HUES6 (cell line): Measurements from ENCODE around the gene KLC4.
"Not testable (repeated sequence)": the region's sequence is repeated elsewhere in the genome, so short reads cannot be mapped to it uniquely, and the experiment has no call there.

Experiments
- H3K27ac ChIP-seq: 2 replicates; pipeline ENCODE4 v1.7.0; 2013; ENCODE audit warnings: low read depth, mild to moderate bottlenecking, low read length, inconsistent platforms
- H3K27me3 ChIP-seq: 2 replicates; pipeline ENCODE4 v1.6.1; 2013; ENCODE audit warnings: low read length; ENCODE audit not compliant: control insufficient read depth, insufficient read depth
- H3K36me3 ChIP-seq: 2 replicates; pipeline ENCODE4 v1.6.1; 2013; ENCODE audit warnings: low read length; ENCODE audit not compliant: control insufficient read depth, insufficient read depth
- H3K4me1 ChIP-seq: 2 replicates; pipeline ENCODE4 v1.6.1; 2013; ENCODE audit warnings: low read length; ENCODE audit not compliant: control insufficient read depth, insufficient read depth
- H3K4me3 ChIP-seq: 2 replicates; pipeline ENCODE4 v1.5.1; 2013; ENCODE audit warnings: low read depth, low read length
- H3K9ac ChIP-seq: one replicate; pipeline ENCODE4 v1.6.1; 2013; ENCODE audit warnings: mild to moderate bottlenecking, low read length
- H3K9me3 ChIP-seq: 2 replicates; pipeline ENCODE4 v1.6.1; 2013; ENCODE audit warnings: low read depth, low read length; ENCODE audit not compliant: control insufficient read depth, insufficient read depth

Gene KLC4

GRCh38 chr6:43117466-43117865 is 58.0 kb downstream of the KLC4 start:
- H3K27ac ChIP-seq, H3K9me3 ChIP-seq, H3K4me3 ChIP-seq, H3K27me3 ChIP-seq, H3K36me3 ChIP-seq, H3K9ac ChIP-seq: not testable (repeated sequence)
- H3K4me1 ChIP-seq: peaks cover 57% of the 10 kb centered on the region

GRCh38 chr6:43119482-43119881 is 60.1 kb downstream of the KLC4 start:
- Histone ChIP-seq H3K36me3 (no peaks in the 10 kb centered on the region), H3K27me3 (no peaks in the 10 kb centered on the region), H3K27ac (no peak overlapping the region), H3K9me3 (no peaks in the 10 kb centered on the region), H3K4me1 (peaks cover 58% of the 10 kb centered on the region), H3K4me3 (no peak overlapping the region), H3K9ac (no peak overlapping the region)

- Histone ChIP-seq H3K27ac (no peak overlapping the region), H3K9me3 (no peaks in the 10 kb centered on the region), H3K27me3 (no peaks in the 10 kb centered on the region), H3K36me3 (no peaks in the 10 kb centered on the region), H3K4me3 (no peak overlapping the region), H3K4me1 (peaks cover 56% of the 10 kb centered on the region), H3K9ac (no peak overlapping the region)
These were observed 60.8 kb downstream of the KLC4 start for GRCh38 chr6:43120101-43120763.

DNA sequence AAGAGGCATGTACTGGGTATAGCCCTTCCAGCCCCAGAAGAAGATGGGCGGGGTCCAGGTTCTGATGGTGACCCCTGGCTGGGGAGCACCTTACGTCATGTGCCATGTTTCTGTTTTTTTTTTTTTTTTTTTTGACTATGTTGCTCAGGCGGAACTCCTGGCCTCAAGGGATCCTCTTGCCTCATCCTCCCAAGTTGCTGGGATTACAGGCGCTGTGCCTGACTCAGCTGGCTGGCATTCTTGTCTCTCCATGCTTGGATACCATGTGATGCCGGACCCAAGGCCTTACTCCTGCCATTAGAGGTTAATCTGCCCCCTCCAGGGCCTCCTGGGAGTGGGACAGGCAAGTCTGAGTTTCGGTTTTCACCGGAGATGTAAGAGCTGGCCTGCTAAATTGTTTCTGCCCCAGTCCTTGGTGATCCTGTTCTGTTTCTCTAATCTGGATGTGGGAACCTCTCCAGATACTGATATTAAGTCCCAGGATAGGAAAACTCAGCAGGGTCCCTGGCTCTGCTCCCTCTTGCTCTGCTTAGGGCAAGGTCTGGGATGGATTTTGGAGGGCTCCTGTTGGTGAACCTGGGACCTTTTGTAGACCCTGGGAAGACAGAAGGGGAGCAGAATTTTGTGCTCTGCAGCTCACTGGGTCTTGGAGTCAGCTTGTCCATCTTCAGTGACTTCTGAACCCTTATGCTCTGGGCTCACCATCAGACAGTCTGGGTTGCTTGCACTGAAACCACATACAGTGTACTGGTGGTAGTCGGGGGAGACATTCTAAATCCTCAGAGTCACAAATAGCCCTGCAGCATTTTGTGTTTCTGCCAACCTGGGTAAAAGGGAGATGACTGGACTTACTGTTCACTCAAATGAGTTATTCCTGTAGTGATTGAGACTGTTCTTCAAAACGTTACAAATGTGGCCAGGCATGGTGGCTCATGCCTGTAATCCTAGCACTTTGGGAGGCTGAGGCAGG is 61.8 kb downstream of the KLC4 start:
- Histone ChIP-seq H3K4me1 (peaks cover 53% of the 10 kb centered on the region), H3K27me3 (no peaks in the 10 kb centered on the region), H3K27ac (peak overlapping the region; percentile 5; the same call in 1 of the 2 replicates), H3K9ac (no peak overlapping the region), H3K4me3 (no peak overlapping the region), H3K36me3 (no peaks in the 10 kb centered on the region), H3K9me3 (no peaks in the 10 kb centered on the region)

- Histone ChIP-seq H3K27me3 (no peaks in the 10 kb centered on the region), H3K4me1 (peaks cover 61% of the 10 kb centered on the region), H3K4me3 (no peak overlapping the region), H3K36me3 (no peaks in the 10 kb centered on the region), H3K27ac (no peak overlapping the region), H3K9ac (no peak overlapping the region), H3K9me3 (no peaks in the 10 kb centered on the region)
These were observed 62.7 kb downstream of the KLC4 start for GRCh38 chr6:43122146-43122545.

DNA sequence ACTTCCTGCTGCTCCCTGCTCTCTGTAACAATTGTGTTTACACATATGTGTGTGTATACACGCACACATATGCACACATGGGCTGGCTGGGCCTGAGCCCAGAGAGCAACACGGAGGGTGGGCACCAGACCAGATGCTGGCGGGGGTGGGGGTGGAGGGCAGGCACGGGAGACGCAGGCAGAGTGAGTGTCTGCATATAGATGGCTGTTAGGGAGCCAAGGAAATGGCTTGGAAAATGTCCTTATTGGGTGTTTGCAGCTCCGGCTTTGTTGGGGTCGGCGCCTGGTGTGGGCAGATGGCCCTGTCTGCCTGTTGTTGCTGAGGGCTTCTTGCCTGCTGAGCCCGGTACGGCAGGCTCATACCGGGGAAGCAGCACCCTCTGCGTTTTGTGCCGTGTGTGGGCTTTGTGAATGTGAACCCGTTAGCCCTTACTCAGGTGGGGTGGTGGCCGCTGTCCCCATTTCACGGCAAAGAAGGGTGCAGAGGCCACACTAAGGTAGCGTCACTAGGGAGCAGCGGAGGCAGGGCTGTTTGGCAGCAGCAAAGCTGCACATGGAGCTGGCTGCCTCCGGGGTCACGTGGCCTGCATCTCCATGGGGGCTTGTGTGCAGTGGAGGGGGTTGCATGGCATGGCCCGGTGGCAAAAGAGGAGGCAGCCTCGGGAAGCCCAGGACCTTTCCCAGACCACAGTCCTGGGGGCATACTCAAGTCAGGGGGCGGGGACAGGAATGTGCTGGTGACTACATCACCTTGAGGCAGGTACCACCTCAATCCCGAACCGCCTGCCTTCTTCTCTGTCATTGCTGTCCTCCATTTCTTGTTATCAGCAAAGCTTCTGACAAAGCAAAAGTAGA is 64.3 kb downstream of the KLC4 start:
- Histone ChIP-seq H3K4me3 (no peak overlapping the region), H3K27ac (0 out of 2 replicates have a peak overlapping the region, but pooled peaks have one; percentile 45), H3K4me1 (peaks cover 61% of the 10 kb centered on the region), H3K36me3 (no peaks in the 10 kb centered on the region), H3K9me3 (no peaks in the 10 kb centered on the region), H3K27me3 (no peaks in the 10 kb centered on the region), H3K9ac (peak overlapping the region; percentile 47)

- Histone ChIP-seq H3K36me3 (peaks cover 1% of the 10 kb centered on the region), H3K27me3 (no peaks in the 10 kb centered on the region), H3K27ac (no peak overlapping the region), H3K9ac (no peak overlapping the region), H3K4me1 (peaks cover 61% of the 10 kb centered on the region), H3K9me3 (no peaks in the 10 kb centered on the region), H3K4me3 (no peak overlapping the region)
These were observed 65.0 kb downstream of the KLC4 start for GRCh38 chr6:43124481-43124880.
